A549 (cell line): Measurements from ENCODE around the gene GPR137B. TPM values are rescaled to one million over a fixed set of nuclear protein-coding genes. Genes with fewer than 3 reads are reported as not detected.

Source experiments
- ATAC-seq, 2 experiments: fragments of 200-7000 bp in 1 of 2; fragments of >200 bp in 1 of 2; cut with Nextera tagmentation in 1 of 2; cut with Tn5 transposase in 1 of 2; 3 replicates each; pipeline versions ENCODE4 v1.8.0 to v1.9.1; 2018 to 2020; ENCODE audit warnings: mild to moderate bottlenecking in 1 of 2, moderate library complexity in 1 of 2
- CTCF ChIA-PET: fragments of 300-600 bp; sonication (Branson Sonifier 250); formaldehyde crosslinking; extraction: SDS; loops from one replicate; lab custom pipeline; 2021; ENCODE audit warnings: antibody characterized with exemption, inconsistent platforms; lab: Yijun Ruan, JAX
- POLR2A ChIA-PET: fragments of 350-600 bp; formaldehyde crosslinking; extraction: SDS; loops from one replicate; lab custom pipeline; 2021; ENCODE audit warnings: antibody characterized with exemption, inconsistent platforms; lab: Yijun Ruan, JAX
- DNase-seq, 2 experiments: peaks; one replicate each; pipeline versions ENCODE4 v3.0.0 to v3.0.0-alpha.2; 2011 to 2016; ENCODE audit warnings: low read depth in 1 of 2, low spot score in 1 of 2
- FAIRE-seq: peaks from 2 replicates; lab custom pipeline; 2011; peaks lifted over from hg19 to GRCh38; lab: Jason Lieb, UNC
- H3K27ac ChIP-seq, 2 experiments: fragments of >200 bp; sonication (Bioruptor Twin); formaldehyde crosslinking; 3 replicates each; pipeline ENCODE4 v1.5.1; 2016 to 2017
- H3K4me1 ChIP-seq: fragments of >200 bp; sonication (Bioruptor Twin); formaldehyde crosslinking; 3 replicates; pipeline ENCODE4 v1.6.1; 2016
- H3K4me2 ChIP-seq: fragments of >200 bp; sonication (Bioruptor Twin); formaldehyde crosslinking; 3 replicates; pipeline ENCODE4 v1.6.1; 2016
- H3K4me3 ChIP-seq: fragments of >200 bp; sonication (Bioruptor Twin); formaldehyde crosslinking; 3 replicates; pipeline ENCODE4 v1.5.1; 2016
- H3K9me3 ChIP-seq: fragments of >200 bp; sonication (Bioruptor Twin); formaldehyde crosslinking; 3 replicates; pipeline ENCODE4 v1.6.1; 2016
- BCL3 ChIP-seq: fragments of >200 bp; sonication (Bioruptor Twin); formaldehyde crosslinking; IDR thresholded peaks from 3 replicates; pipeline ENCODE4 v1.6.1; 2016
- CEBPB ChIP-seq, 2 experiments: fragments of >200 bp in 1 of 2; sonication (Bioruptor Twin) in 1 of 2; formaldehyde crosslinking in 1 of 2; IDR thresholded peaks; 2 replicates each; pipeline ENCODE4 v1.6.1; 2012 to 2016
- CHD4 ChIP-seq: fragments of 200-600 bp; sonication (generic); IDR thresholded peaks from 2 replicates; pipeline ENCODE4 v1.6.1; 2016; ENCODE audit warnings: antibody characterized with exemption, mild to moderate bottlenecking, borderline replicate concordance
- CTCF ChIP-seq: fragments of >200 bp; sonication (Bioruptor Twin); formaldehyde crosslinking; IDR thresholded peaks from 3 replicates; pipeline ENCODE4 v1.5.1; 2016
- EHF ChIP-seq: fragments of 250-450 bp; sonication (Bioruptor Pico); IDR thresholded peaks from 2 replicates; pipeline ENCODE4 v1.5.0; 2020; ENCODE audit warnings: mild to moderate bottlenecking
- ELK1 ChIP-seq: fragments of 150-350 bp; IDR thresholded peaks from 2 replicates; pipeline ENCODE4 v1.6.1; 2014; ENCODE audit warnings: low read depth, mild to moderate bottlenecking, low read length
- FOSB ChIP-seq: fragments of 250-450 bp; sonication (Bioruptor Pico); IDR thresholded peaks from 2 replicates; pipeline ENCODE4 v1.5.0; 2020; ENCODE audit warnings: mild to moderate bottlenecking, moderate library complexity
- JUN ChIP-seq, 2 experiments: fragments of >200 bp; sonication (Bioruptor Twin); formaldehyde crosslinking; IDR thresholded peaks; 2 replicates in 1 of 2; 3 replicates in 1 of 2; pipeline ENCODE4 v1.6.1; 2016 to 2017
- KDM5A ChIP-seq: fragments of 200-600 bp; sonication (generic); IDR thresholded peaks from 2 replicates; pipeline ENCODE4 v1.6.1; 2016; ENCODE audit warnings: antibody characterized with exemption, mild to moderate bottlenecking
- MAFK ChIP-seq: fragments of 450-650 bp; IDR thresholded peaks from 2 replicates; pipeline ENCODE4 v1.6.1; 2014; ENCODE audit not compliant: partially characterized antibody
- MAX ChIP-seq: IDR thresholded peaks from 2 replicates; pipeline ENCODE4 v1.6.1; 2012
- MYC ChIP-seq: IDR thresholded peaks from 2 replicates; pipeline ENCODE4 v1.6.1; 2012; ENCODE audit warnings: mild to moderate bottlenecking, inconsistent platforms, low read length, improper control_type of control experiment, borderline replicate concordance
- NR3C1 ChIP-seq: fragments of >200 bp; sonication (Bioruptor Twin); formaldehyde crosslinking; IDR thresholded peaks from 3 replicates; pipeline ENCODE4 v1.6.1; 2017
- RAD21 ChIP-seq, 2 experiments: fragments of >200 bp in 1 of 2; sonication (Bioruptor Twin) in 1 of 2; formaldehyde crosslinking in 1 of 2; IDR thresholded peaks in 1 of 2; conservative IDR thresholded peaks in 1 of 2; 2 replicates in 1 of 2; 3 replicates in 1 of 2; pipeline ENCODE4 v1.6.1; 2012 to 2018; ENCODE audit warnings: inconsistent platforms in 1 of 2
- RARB ChIP-seq: fragments of 250-450 bp; sonication (Bioruptor Pico); IDR thresholded peaks from 2 replicates; pipeline ENCODE4 v1.8.0; 2021; ENCODE audit warnings: mild to moderate bottlenecking, moderate library complexity
- REST ChIP-seq: fragments of 200-600 bp; sonication (generic); IDR thresholded peaks from 2 replicates; pipeline ENCODE4 v1.6.1; 2016; ENCODE audit warnings: antibody characterized with exemption, mild to moderate bottlenecking, moderate library complexity
- RNF2 ChIP-seq: fragments of 200-600 bp; sonication (generic); IDR thresholded peaks from 2 replicates; pipeline ENCODE4 v1.6.1; 2016; ENCODE audit warnings: low read depth, mild to moderate bottlenecking, antibody characterized with exemption, moderate library complexity, borderline replicate concordance
- TP53 ChIP-seq: fragments of 250-450 bp; sonication (Bioruptor Pico); IDR thresholded peaks from 2 replicates; pipeline ENCODE4 v1.5.0; 2021; ENCODE audit warnings: mild to moderate bottlenecking, moderate library complexity
- ZFP36 ChIP-seq: fragments of 450-650 bp; IDR thresholded peaks from 2 replicates; pipeline ENCODE4 v1.6.1; 2014; ENCODE audit warnings: borderline replicate concordance; ENCODE audit not compliant: partially characterized antibody
- WGBS: methylation state at CpG from one replicate; pipeline ENCODE4 v1.1.6; 2017; ENCODE audit errors: missing lambda C conversion rate; 5-methylcytosine and 5-hydroxymethylcytosine counted together
- polyA plus RNA-seq, 4 experiments: library from polyadenylated mRNA; depleted of rRNA in 3 of 4; stranded (reverse); fragments of >200 nt; fragmentation: RNase III in 1 of 4; extraction: RNeasy Plus Mini Kit Qiagen cat#74134 plus additional on column Dnase treatment in 1 of 4; gene quantifications; 2 replicates in 3 of 4; 3 replicates in 1 of 4; pipeline ENCODE4 v1.2.3, GENCODE V29; 2011 to 2017

The GPR137B gene
- polyA plus RNA-seq, 2 of the 4 experiments (the other 2 are of a cell fraction), result 5.8 to 9.2 TPM

GRCh38 chr1:236207121-236207520, 64.8 kb downstream of the GPR137B start:
- POLR2A ChIA-PET, result no interaction called here
- H3K4me3 ChIP-seq, result no peak overlapping the region
- CTCF ChIA-PET, result interaction anchor here (1.4 kb wide), 1 partner anchor 19 kb away, joined by 5 read pairs; no protein-coding TSS in a partner anchor
- TF ChIP-seq MAFK, result peak; percentile 62
- TF ChIP-seq KDM5A, result no peak
- no peak overlapping the region for H3K4me2 ChIP-seq
- H3K27ac ChIP-seq, result no peak overlapping the region
- H3K9me3 ChIP-seq, result peaks cover 2% of the 10 kb centered on the region; the same call in 2 of the 3 replicates
- FAIRE-seq (no peak), ATAC-seq (no peak), DNase-seq (no peak)
- peaks cover 5% of the 10 kb centered on the region; the same call in 1 of the 3 replicates for H3K4me1 ChIP-seq
- 88% methylated on average over 5 of the region's 5 CpGs for WGBS

- FAIRE-seq, result no peak
- no peak overlapping the region for H3K27ac ChIP-seq
- H3K4me1 ChIP-seq, result peaks cover 5% of the 10 kb centered on the region; the same call in 1 of the 3 replicates
- WGBS, result 95% methylated on average over 4 of the region's 4 CpGs
- peaks cover 2% of the 10 kb centered on the region; the same call in 2 of the 3 replicates for H3K9me3 ChIP-seq
- TF ChIP-seq MAFK, result no peak
- TF ChIP-seq BCL3, result no peak
- TF ChIP-seq ZFP36, result no peak
- TF ChIP-seq JUN (IDR thresholded peaks at IDR 0.05), result no peak
- no peak for TF ChIP-seq MYC
- no peak for TF ChIP-seq ELK1
- TF ChIP-seq REST, result no peak
- no peak for TF ChIP-seq CEBPB (IDR thresholded peaks at IDR 0.05)
- no peak for TF ChIP-seq FOSB (CRISPR knock-in tag)
- TF ChIP-seq NR3C1, result no peak
- TF ChIP-seq CHD4, result no peak
- no peak for TF ChIP-seq RARB
- TF ChIP-seq CTCF, result no peak
- TF ChIP-seq MAX, result no peak
- no peak for TF ChIP-seq RAD21 (conservative IDR thresholded peaks at IDR 0.05 in 1 of 2, IDR thresholded peaks at IDR 0.05 in 1 of 2)
- no peak for TF ChIP-seq EHF (CRISPR knock-in tag)
- no peak for TF ChIP-seq RNF2
- TF ChIP-seq TP53, result no peak
- TF ChIP-seq, all 56 proteins: peak for 0
- DNase-seq, result no peak
- ATAC-seq, result no peak
- Histone ChIP-seq H3K4me2 (no peak overlapping the region), H3K4me3 (no peak overlapping the region)
- ChIA-PET CTCF (interaction anchor here (1.4 kb wide), 1 partner anchor 19 kb away, joined by 5 read pairs; no protein-coding TSS in a partner anchor), POLR2A (no interaction called here)
Observed at GRCh38 chr1:236207569-236207968, 65.2 kb downstream of the GPR137B start.
